NCI-H345 (cell line): ENCODE results near the gene CCDC187.

Source experiments
- DNase-seq: peaks from one replicate; lab custom pipeline; 2025; lab: John Stamatoyannopoulos, UW

CCDC187 gene

GRCh38 chr9:136297016-136297691, 6.7 kb downstream of the CCDC187 start:
- peak; percentile 69 for DNase-seq

- no peak for DNase-seq
These were observed 7.4 kb downstream of the CCDC187 start for GRCh38 chr9:136296434-136297015.

- no peak for DNase-seq
These were observed 8.1 kb downstream of the CCDC187 start for GRCh38 chr9:136295542-136296433.

- DNase-seq: no peak
These were observed 8.8 kb downstream of the CCDC187 start for GRCh38 chr9:136295055-136295454.

GRCh38 chr9:136294437-136294836, 9.5 kb downstream of the CCDC187 start:
- DNase-seq: no peak

- DNase-seq: no peak
These were observed 10.3 kb downstream of the CCDC187 start for GRCh38 chr9:136293476-136294077.

- DNase-seq: peak; percentile 50
These were observed 11.1 kb downstream of the CCDC187 start for GRCh38 chr9:136292591-136293448.

- DNase-seq: no peak
These were observed 11.8 kb downstream of the CCDC187 start for GRCh38 chr9:136292026-136292538.

- DNase-seq: no peak
These were observed 12.4 kb downstream of the CCDC187 start for GRCh38 chr9:136291306-136292025.

GRCh38 chr9:136290508-136291000, 13.3 kb downstream of the CCDC187 start:
- DNase-seq: no peak

GRCh38 chr9:136289651-136290507, 14.0 kb downstream of the CCDC187 start:
- DNase-seq: no peak

GRCh38 chr9:136287960-136288753, 15.7 kb downstream of the CCDC187 start:
- no peak for DNase-seq

- no peak for DNase-seq
These were observed 16.9 kb downstream of the CCDC187 start for GRCh38 chr9:136286987-136287379.

GRCh38 chr9:136286359-136286986, 17.4 kb downstream of the CCDC187 start:
- DNase-seq: no peak

- DNase-seq: no peak
These were observed 18.2 kb downstream of the CCDC187 start for GRCh38 chr9:136285501-136286358.

GRCh38 chr9:136284951-136285350, 18.9 kb downstream of the CCDC187 start:
- DNase-seq: no peak

GRCh38 chr9:136284311-136284710, 19.6 kb downstream of the CCDC187 start:
- DNase-seq: no peak
